ENCODE measurements around the gene MIB1. TPM values are rescaled to one million over a fixed set of nuclear protein-coding genes. Genes with fewer than 3 reads are reported as not detected.

The MIB1 gene
- total RNA-seq, 1 donor from 2014 or later, result 63.8 TPM

DNA sequence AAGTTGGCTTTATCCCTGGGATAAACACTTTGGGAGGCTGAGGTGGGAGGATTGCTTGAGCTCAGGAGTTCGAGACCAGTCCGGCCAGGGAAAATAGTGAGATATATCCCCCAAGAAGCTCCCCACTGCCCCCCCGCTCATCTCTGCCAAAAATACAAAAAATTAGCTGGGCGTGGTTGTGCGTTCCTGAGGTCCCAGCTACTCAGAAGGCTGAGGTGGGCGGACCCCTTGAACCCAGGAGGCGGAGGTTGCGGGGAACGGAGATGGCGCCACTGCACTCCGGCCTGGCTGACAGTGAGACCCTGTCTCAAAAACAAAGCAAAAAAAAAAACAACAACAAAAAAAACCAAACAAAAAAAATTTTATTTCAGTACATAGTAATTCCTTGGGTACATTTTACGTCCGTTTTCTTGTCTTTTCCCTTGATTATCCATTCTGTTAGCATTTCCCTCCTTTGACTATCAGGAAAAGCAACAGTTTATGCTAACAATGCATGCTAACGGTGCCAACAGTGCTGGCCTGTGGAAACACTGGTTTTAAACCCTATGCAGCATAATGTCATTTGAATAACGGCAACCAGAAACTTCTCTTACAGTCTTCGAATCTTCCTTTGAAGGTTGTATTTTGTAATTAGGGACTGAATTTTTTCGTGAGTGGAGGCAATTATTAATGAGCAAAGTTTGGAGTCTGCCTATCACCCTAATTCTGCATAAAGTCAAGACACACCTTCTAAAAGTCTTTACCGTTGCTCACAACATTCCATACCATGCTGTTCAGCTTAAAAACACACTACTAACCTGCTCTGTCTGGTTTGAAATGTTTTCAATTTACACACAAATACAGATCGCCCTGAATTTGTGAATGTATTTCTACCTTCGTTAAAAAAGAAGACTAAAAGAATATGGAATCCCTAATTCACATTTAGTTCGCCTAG lies 721 bp upstream of the MIB1 start:
- TF ChIP-seq, protein P1, sequence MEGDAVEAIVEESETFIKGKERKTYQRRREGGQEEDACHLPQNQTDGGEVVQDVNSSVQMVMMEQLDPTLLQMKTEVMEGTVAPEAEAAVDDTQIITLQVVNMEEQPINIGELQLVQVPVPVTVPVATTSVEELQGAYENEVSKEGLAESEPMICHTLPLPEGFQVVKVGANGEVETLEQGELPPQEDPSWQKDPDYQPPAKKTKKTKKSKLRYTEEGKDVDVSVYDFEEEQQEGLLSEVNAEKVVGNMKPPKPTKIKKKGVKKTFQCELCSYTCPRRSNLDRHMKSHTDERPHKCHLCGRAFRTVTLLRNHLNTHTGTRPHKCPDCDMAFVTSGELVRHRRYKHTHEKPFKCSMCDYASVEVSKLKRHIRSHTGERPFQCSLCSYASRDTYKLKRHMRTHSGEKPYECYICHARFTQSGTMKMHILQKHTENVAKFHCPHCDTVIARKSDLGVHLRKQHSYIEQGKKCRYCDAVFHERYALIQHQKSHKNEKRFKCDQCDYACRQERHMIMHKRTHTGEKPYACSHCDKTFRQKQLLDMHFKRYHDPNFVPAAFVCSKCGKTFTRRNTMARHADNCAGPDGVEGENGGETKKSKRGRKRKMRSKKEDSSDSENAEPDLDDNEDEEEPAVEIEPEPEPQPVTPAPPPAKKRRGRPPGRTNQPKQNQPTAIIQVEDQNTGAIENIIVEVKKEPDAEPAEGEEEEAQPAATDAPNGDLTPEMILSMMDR (IDR thresholded peaks at IDR 0.05), result no peak
- peak overlapping the region; percentile 99 for H3K27ac Mint-ChIP-seq (ENCODE audit: unreplicated experiment)
- H3K4me3 Mint-ChIP-seq (ENCODE audit: unreplicated experiment), result peak overlapping the region; percentile 95
- peaks cover 39% of the 10 kb centered on the region for H3K4me1 Mint-ChIP-seq (ENCODE audit: unreplicated experiment)
- H3K27me3 Mint-ChIP-seq (ENCODE audit: unreplicated experiment), result no peaks in the 10 kb centered on the region
- H3K9me3 Mint-ChIP-seq (ENCODE audit: unreplicated experiment), result peaks cover 8% of the 10 kb centered on the region
- no peak for DNase-seq (ENCODE audit: extremely low spot score, unreplicated experiment)
- peaks cover 10% of the 10 kb centered on the region for H3K36me3 Mint-ChIP-seq (ENCODE audit: unreplicated experiment)

DNA sequence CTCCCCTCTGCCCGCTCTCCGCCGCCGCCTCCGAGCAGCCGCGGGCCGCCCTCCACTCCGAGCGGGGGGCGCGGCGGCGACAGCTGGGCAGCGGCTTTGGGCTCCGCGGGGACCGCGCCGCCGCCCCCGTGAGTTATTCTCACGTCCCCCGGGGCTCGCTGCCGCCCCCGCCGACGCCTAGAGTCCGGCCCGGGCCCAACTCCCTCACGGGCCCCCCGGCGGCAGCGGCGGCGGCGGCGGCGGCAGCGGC lies 645 bp downstream of the MIB1 start:
- H3K4me1 Mint-ChIP-seq (ENCODE audit: unreplicated experiment), result peaks cover 38% of the 10 kb centered on the region
- no peaks in the 10 kb centered on the region for H3K27me3 Mint-ChIP-seq (ENCODE audit: unreplicated experiment)
- DNase-seq (ENCODE audit: extremely low spot score, unreplicated experiment), result no peak
- peaks cover 5% of the 10 kb centered on the region for H3K9me3 Mint-ChIP-seq (ENCODE audit: unreplicated experiment)
- no peak overlapping the region for H3K27ac Mint-ChIP-seq (ENCODE audit: unreplicated experiment)
- TF ChIP-seq, protein P1 (IDR thresholded peaks at IDR 0.05), result no peak
- peaks cover 10% of the 10 kb centered on the region for H3K36me3 Mint-ChIP-seq (ENCODE audit: unreplicated experiment)
- peak overlapping the region; percentile 83 for H3K4me3 Mint-ChIP-seq (ENCODE audit: unreplicated experiment)

DNA sequence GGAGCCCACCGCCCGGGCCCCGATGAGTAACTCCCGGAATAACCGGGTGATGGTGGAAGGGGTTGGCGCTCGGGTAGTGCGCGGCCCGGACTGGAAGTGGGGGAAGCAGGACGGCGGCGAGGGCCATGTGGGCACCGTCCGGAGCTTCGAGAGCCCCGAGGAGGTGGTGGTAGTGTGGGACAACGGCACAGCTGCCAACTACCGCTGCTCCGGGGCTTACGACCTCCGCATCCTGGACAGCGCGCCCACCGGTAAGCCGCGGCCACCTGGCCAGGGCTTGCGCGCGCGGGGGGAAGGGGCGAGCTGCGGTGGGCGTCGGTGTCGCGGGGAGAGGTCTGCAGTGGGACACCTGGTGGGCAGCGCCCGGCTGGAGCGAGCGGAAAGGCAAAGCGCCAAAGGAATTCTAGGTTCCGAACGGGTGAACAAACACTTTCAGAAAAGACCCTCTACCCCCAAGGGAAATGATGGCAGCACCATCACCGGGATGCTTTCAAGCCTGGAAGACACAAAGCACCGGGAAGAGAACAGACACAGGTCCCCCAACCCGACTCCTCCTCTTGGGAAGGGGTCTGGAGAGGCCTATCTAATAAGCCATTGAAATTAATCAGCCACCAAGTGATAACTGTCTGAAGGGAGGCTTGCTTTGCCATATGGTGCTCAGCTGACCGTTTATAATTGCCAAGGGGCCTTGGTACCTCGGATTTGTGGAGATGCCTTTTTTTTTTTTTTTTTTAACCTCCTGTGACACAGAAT lies 1.1 kb downstream of the MIB1 start:
- H3K27me3 Mint-ChIP-seq (ENCODE audit: unreplicated experiment), result no peaks in the 10 kb centered on the region
- peaks cover 41% of the 10 kb centered on the region for H3K4me1 Mint-ChIP-seq (ENCODE audit: unreplicated experiment)
- TF ChIP-seq, protein P1 (IDR thresholded peaks at IDR 0.05), result no peak
- peaks cover under 1% of the 10 kb centered on the region for H3K9me3 Mint-ChIP-seq (ENCODE audit: unreplicated experiment)
- peaks cover 5% of the 10 kb centered on the region for H3K36me3 Mint-ChIP-seq (ENCODE audit: unreplicated experiment)
- H3K27ac Mint-ChIP-seq (ENCODE audit: unreplicated experiment), result peak overlapping the region; percentile 78
- peak overlapping the region; percentile 83 for H3K4me3 Mint-ChIP-seq (ENCODE audit: unreplicated experiment)
- DNase-seq (ENCODE audit: extremely low spot score, unreplicated experiment), result no peak

DNA sequence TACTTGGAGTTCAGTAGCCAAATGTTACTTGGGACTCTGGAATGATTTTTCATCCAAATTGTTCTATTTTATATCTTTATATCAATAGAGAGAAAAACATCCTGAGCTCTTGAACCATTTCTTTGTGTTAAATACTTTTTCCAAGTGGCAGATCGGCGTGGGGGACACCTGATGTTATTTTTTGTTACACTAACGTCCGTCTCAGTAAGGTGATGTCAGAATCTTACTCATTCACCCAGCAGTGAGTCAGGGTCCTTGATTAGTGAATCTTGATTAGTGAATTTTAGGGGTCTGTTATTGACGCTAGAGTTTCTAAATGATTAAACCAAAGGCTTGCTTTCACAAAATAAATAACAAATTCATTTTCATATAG lies 1.7 kb downstream of the MIB1 start:
- DNase-seq (ENCODE audit: extremely low spot score, unreplicated experiment), result no peak
- peaks cover 45% of the 10 kb centered on the region for H3K4me1 Mint-ChIP-seq (ENCODE audit: unreplicated experiment)

More for the DNA sequence above, 1.7 kb downstream of the MIB1 start:
- H3K4me3 Mint-ChIP-seq (ENCODE audit: unreplicated experiment), result peak overlapping the region; percentile 83
- H3K9me3 Mint-ChIP-seq (ENCODE audit: unreplicated experiment), result no peaks in the 10 kb centered on the region
- TF ChIP-seq, protein P1 (IDR thresholded peaks at IDR 0.05), result no peak
- H3K36me3 Mint-ChIP-seq (ENCODE audit: unreplicated experiment), result peaks cover 2% of the 10 kb centered on the region
- no peaks in the 10 kb centered on the region for H3K27me3 Mint-ChIP-seq (ENCODE audit: unreplicated experiment)
- H3K27ac Mint-ChIP-seq (ENCODE audit: unreplicated experiment), result peak overlapping the region; percentile 78
